Neural progenitor cell (in vitro differentiated cells): ENCODE data around the gene LRRC4B. TPM values are rescaled to one million over a fixed set of nuclear protein-coding genes. Genes with fewer than 3 reads are reported as not detected.

Source experiments
- DNase-seq: peaks from one replicate; pipeline ENCODE4 v3.0.0-alpha.2; 2016; ENCODE audit warnings: low spot score
- H2AFZ ChIP-seq: fragments of 200-600 bp; sonication (generic); replicated peaks from 2 replicates; pipeline ENCODE4 v1.6.1; 2016; ENCODE audit warnings: antibody characterized with exemption
- H3F3A ChIP-seq: fragments of 200-600 bp; sonication (generic); 2 replicates; pipeline ENCODE4 v1.6.1; 2016; ENCODE audit warnings: antibody characterized with exemption, low read depth
- H3K27ac ChIP-seq: fragments of 200-600 bp; sonication (generic); 2 replicates; pipeline ENCODE4 v1.5.1; 2016; ENCODE audit warnings: mild to moderate bottlenecking
- H3K27me3 ChIP-seq: fragments of 200-600 bp; sonication (generic); 2 replicates; pipeline ENCODE4 v1.6.1; 2016; ENCODE audit warnings: mild to moderate bottlenecking, moderate library complexity
- H3K36me3 ChIP-seq: fragments of 200-600 bp; sonication (generic); 2 replicates; pipeline ENCODE4 v1.5.1; 2016
- H3K4me1 ChIP-seq: fragments of 200-600 bp; sonication (generic); 2 replicates; pipeline ENCODE4 v1.6.1; 2016; ENCODE audit warnings: mixed run types
- H3K4me2 ChIP-seq: fragments of 200-600 bp; sonication (generic); 2 replicates; pipeline ENCODE4 v1.6.1; 2016
- H3K4me3 ChIP-seq: fragments of 200-600 bp; sonication (generic); 2 replicates; pipeline ENCODE4 v1.5.1; 2016
- H3K79me2 ChIP-seq: fragments of 200-600 bp; sonication (generic); 2 replicates; pipeline ENCODE4 v1.6.1; 2016; ENCODE audit warnings: low read depth
- H3K9ac ChIP-seq: fragments of 200-600 bp; sonication (generic); 2 replicates; pipeline ENCODE4 v1.6.1; 2016
- H3K9me3 ChIP-seq: fragments of 200-600 bp; sonication (generic); 2 replicates; pipeline ENCODE4 v1.5.1; 2016; ENCODE audit warnings: low read depth
- H4K20me1 ChIP-seq: fragments of 200-600 bp; sonication (generic); 2 replicates; pipeline ENCODE4 v1.6.1; 2016; ENCODE audit warnings: low read depth
- H3K27ac Mint-ChIP-seq: 3 replicates; pipeline ENCODE4 v1.8.0; 2021; ENCODE audit warnings: mixed read lengths
- H3K27me3 Mint-ChIP-seq: 2 replicates; pipeline ENCODE4 v1.8.0; 2022; ENCODE audit warnings: low read depth, mild to moderate bottlenecking, inconsistent platforms, moderate library complexity, mixed read lengths; ENCODE audit not compliant: insufficient read depth
- H3K36me3 Mint-ChIP-seq: 3 replicates; pipeline ENCODE4 v1.8.0; 2021; ENCODE audit warnings: mixed read lengths
- H3K4me1 Mint-ChIP-seq: 3 replicates; pipeline ENCODE4 v1.8.0; 2021; ENCODE audit warnings: mixed read lengths
- H3K4me3 Mint-ChIP-seq: 3 replicates; pipeline ENCODE4 v1.8.0; 2021; ENCODE audit warnings: mild to moderate bottlenecking, moderate library complexity, mixed read lengths
- H3K9me3 Mint-ChIP-seq: 3 replicates; pipeline ENCODE4 v1.8.0; 2020; ENCODE audit warnings: mixed read lengths
- EZH2 ChIP-seq: fragments of 200-600 bp; sonication (generic); IDR thresholded peaks from 2 replicates; pipeline ENCODE4 v1.6.1; 2017; ENCODE audit warnings: antibody characterized with exemption, mild to moderate bottlenecking, moderate library complexity
- EZH2phosphoT487 ChIP-seq: fragments of 200-600 bp; sonication (generic); IDR thresholded peaks from 2 replicates; pipeline ENCODE4 v1.6.1; 2017; ENCODE audit warnings: antibody characterized with exemption
- total RNA-seq: library from RNA; depleted of rRNA; stranded (reverse); fragments of >200 nt; gene quantifications from 2 replicates; pipeline ENCODE4 v1.2.3, GENCODE V29; 2015; ENCODE audit warnings: low replicate concordance
- TF ChIP-seq, protein P1 (sequence below): fragments of 200-600 bp; sonication (generic); IDR thresholded peaks from 2 replicates; pipeline ENCODE4 v1.5.1; 2017; ENCODE audit warnings: antibody characterized with exemption, mild to moderate bottlenecking

LRRC4B gene
- total RNA-seq, 1 donor from 2014 or later = 12.0 TPM

GRCh38 chr19:50506700-50507099, 61.5 kb downstream of the LRRC4B start:
- Histone ChIP-seq H3K27me3 (no peaks in the 10 kb centered on the region), H3K9me3 (no peaks in the 10 kb centered on the region), H3K4me1 (peaks cover 3% of the 10 kb centered on the region), H3K4me3 (no peak overlapping the region), H3K4me2 (no peak overlapping the region), H3K79me2 (no peaks in the 10 kb centered on the region), H2AFZ (no peak overlapping the region), H3K27ac (no peak overlapping the region), H3K36me3 (no peaks in the 10 kb centered on the region), H3F3A (no peaks in the 10 kb centered on the region), H3K9ac (no peak overlapping the region), H4K20me1 (no peaks in the 10 kb centered on the region)
- H3K27ac Mint-ChIP-seq = no peak overlapping the region
- H3K27me3 Mint-ChIP-seq = peaks cover 21% of the 10 kb centered on the region
- no peak for DNase-seq
- TF ChIP-seq EZH2 = no peak
- TF ChIP-seq, protein P1, sequence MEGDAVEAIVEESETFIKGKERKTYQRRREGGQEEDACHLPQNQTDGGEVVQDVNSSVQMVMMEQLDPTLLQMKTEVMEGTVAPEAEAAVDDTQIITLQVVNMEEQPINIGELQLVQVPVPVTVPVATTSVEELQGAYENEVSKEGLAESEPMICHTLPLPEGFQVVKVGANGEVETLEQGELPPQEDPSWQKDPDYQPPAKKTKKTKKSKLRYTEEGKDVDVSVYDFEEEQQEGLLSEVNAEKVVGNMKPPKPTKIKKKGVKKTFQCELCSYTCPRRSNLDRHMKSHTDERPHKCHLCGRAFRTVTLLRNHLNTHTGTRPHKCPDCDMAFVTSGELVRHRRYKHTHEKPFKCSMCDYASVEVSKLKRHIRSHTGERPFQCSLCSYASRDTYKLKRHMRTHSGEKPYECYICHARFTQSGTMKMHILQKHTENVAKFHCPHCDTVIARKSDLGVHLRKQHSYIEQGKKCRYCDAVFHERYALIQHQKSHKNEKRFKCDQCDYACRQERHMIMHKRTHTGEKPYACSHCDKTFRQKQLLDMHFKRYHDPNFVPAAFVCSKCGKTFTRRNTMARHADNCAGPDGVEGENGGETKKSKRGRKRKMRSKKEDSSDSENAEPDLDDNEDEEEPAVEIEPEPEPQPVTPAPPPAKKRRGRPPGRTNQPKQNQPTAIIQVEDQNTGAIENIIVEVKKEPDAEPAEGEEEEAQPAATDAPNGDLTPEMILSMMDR = no peak
- TF ChIP-seq EZH2phosphoT487 = no peak
- H3K36me3 Mint-ChIP-seq = no peaks in the 10 kb centered on the region
- H3K4me3 Mint-ChIP-seq = no peak overlapping the region
- H3K9me3 Mint-ChIP-seq = no peaks in the 10 kb centered on the region
- H3K4me1 Mint-ChIP-seq = peaks cover 29% of the 10 kb centered on the region

DNA sequence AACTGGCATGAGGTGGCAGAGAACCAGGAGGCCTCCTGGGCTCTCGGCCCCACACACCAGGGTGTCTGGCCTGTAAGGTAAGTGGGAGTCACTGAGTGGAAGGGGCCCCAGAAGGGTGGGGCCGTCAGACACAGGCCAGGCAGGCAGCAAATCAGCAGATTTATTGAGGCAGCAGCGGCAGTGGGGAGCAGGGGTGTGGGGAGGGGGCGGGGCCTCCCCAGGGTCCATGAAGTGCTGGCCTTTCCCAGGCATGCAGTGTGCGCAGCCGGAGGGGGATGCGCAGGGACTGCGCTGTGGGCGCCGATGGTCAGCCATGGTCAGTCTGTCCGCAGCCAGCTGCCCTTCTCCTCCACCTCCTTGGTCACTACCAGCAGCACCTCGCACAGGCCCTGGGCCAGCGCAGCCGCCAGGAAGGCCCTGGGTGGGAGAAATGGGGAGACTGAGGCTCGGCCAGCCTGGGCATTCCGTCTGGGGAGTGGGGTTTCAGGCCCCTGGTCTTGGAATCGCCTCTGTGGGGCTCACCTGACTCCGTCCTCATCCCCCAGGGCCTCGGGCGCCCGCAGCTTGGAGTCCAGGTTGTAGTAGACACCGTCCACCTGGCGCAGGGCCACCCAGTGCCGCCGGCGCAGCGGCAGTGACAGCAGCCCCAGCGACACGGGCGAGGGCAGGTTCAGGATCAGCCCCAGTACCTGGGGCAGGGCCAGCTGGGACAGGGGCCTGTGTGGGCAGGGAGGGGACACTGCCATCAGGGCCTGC, 62.2 kb downstream of the LRRC4B start:
- no peak overlapping the region for H3K27ac ChIP-seq
- no peaks in the 10 kb centered on the region for H3K9me3 Mint-ChIP-seq

DNA sequence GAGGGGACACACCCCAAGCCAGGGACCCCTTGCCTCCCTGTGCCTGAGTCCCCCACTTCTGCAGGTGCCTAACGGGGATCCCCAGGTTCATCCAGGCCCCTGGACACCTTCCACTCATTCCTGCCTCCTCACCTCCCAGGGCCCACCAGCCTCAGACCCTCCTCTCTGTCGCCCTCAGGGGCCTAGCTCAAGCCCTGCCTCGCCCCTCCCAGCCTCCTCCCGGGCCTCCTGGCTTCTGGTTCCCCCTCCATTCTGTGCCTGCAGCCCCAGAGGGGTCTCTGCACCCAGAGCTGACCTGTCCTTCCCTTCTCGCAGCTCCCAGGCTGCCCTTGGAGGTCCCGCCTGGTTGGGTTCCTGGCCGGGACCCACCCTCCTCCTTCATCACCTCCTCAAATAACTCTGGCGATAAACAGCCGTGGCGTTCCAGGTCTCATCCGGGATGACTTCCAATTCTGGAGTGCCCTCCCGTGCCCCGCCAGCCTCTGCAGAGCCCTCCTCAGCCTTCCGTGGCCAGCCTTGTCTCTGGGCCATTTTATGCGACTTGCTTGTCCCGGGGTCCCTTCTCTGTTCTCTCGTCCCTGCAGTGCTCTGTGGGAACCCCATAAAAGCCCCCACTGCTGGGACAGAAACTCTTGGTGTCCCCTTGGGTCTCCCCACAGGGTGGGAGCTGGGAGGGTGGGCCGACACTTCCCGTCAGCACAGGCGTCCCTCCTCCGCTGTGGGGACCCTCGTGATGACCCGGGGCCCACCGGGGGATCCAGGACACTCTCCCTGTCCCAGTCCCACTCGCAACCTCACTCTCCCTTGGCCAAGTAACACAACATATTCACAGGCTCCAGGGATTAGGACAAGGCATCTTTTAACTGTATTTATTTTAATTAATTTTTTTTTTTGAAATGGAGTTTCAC, 66.4 kb downstream of the LRRC4B start:
- H3K4me3 ChIP-seq = no peak overlapping the region

More for the DNA sequence above, 62.2 kb downstream of the LRRC4B start:
- H3K36me3 Mint-ChIP-seq = no peaks in the 10 kb centered on the region
- Histone ChIP-seq H3K27me3 (peaks cover under 1% of the 10 kb centered on the region), H3K36me3 (no peaks in the 10 kb centered on the region), H3F3A (no peaks in the 10 kb centered on the region), H4K20me1 (no peaks in the 10 kb centered on the region), H3K4me1 (peaks cover 3% of the 10 kb centered on the region), H3K9ac (no peak overlapping the region), H3K9me3 (no peaks in the 10 kb centered on the region), H3K4me2 (no peak overlapping the region), H3K79me2 (no peaks in the 10 kb centered on the region), H3K4me3 (no peak overlapping the region), H2AFZ (no peak overlapping the region)
- no peak overlapping the region for H3K4me3 Mint-ChIP-seq
- peaks cover 16% of the 10 kb centered on the region for H3K27me3 Mint-ChIP-seq
- no peak for TF ChIP-seq EZH2phosphoT487
- TF ChIP-seq, protein P1 = no peak
- TF ChIP-seq EZH2 = no peak
- H3K4me1 Mint-ChIP-seq = peaks cover 24% of the 10 kb centered on the region
- DNase-seq = no peak
- no peak overlapping the region for H3K27ac Mint-ChIP-seq

More for the DNA sequence above, 66.4 kb downstream of the LRRC4B start:
- Histone ChIP-seq H3K4me2 (no peak overlapping the region), H3K4me1 (peaks cover 10% of the 10 kb centered on the region), H4K20me1 (no peaks in the 10 kb centered on the region), H3K27me3 (peaks cover 42% of the 10 kb centered on the region), H2AFZ (no peak overlapping the region), H3F3A (no peaks in the 10 kb centered on the region), H3K79me2 (no peaks in the 10 kb centered on the region), H3K9ac (no peak overlapping the region), H3K9me3 (no peaks in the 10 kb centered on the region), H3K27ac (no peak overlapping the region), H3K36me3 (no peaks in the 10 kb centered on the region)
- TF ChIP-seq, protein P1 = no peak
- TF ChIP-seq EZH2 (no peak), EZH2phosphoT487 (no peak)
- peaks cover 3% of the 10 kb centered on the region for H3K4me1 Mint-ChIP-seq
- no peak overlapping the region for H3K4me3 Mint-ChIP-seq
- H3K36me3 Mint-ChIP-seq = no peaks in the 10 kb centered on the region
- no peaks in the 10 kb centered on the region for H3K27me3 Mint-ChIP-seq
- H3K27ac Mint-ChIP-seq = no peak overlapping the region
- H3K9me3 Mint-ChIP-seq = no peaks in the 10 kb centered on the region
- DNase-seq = no peak
